GM21423 (cell line): ENCODE measurements around the gene OR56A3.

Source experiments
- ATAC-seq: cut with Tn5 transposase; IDR thresholded peaks from one replicate; pipeline ENCODE4 v1.9.1; 2021; ENCODE audit warnings: mild to moderate bottlenecking, moderate library complexity; ENCODE audit not compliant: unreplicated experiment

The OR56A3 gene

DNA sequence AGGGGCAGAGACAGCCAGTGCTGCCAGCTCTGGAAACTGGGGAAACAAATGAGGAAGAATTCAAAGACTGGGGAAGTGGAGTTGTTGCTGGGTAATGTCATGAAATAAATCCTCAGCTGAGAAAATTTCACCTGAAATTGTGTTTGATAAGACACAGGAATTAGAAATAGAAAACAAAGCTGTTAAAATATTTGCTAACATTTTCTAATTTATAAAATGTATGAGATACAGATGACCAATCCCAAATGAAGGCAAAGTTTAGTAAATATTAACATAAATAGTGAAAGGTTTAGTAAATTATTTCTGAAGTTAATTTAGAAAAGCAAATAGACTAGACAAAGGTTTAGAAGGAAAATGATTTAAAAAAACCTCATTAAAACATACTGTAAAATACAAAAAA lies 26.3 kb downstream of the OR56A3 start, which contains the start of gene OR56A5:
Gene OR56A5, minus strand, starts transcription at position 101 of the 400 bp plus-strand sequence. Its CDS starts 0 bp downstream, at position 101.
- ATAC-seq = no peak

DNA sequence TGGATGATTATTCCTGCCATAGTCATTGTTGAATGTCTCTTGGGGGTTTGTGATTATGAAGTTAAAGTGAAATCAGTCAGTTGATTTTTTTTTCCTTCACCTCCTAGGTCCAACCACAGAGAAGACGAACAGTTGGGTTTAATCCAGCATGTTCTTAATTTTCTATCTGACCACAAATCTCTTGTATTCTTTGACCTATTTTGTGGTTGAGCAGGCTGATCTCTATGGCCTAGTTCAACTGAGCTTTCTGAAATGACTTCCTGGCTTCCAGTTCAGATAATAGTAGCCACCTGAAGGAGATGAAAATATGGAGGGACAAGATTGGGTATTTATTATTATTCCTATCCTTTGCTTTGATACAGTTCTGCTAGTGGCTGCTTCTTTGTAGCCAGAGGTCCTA lies 31.5 kb downstream of the OR56A3 start:
- no peak for ATAC-seq

DNA sequence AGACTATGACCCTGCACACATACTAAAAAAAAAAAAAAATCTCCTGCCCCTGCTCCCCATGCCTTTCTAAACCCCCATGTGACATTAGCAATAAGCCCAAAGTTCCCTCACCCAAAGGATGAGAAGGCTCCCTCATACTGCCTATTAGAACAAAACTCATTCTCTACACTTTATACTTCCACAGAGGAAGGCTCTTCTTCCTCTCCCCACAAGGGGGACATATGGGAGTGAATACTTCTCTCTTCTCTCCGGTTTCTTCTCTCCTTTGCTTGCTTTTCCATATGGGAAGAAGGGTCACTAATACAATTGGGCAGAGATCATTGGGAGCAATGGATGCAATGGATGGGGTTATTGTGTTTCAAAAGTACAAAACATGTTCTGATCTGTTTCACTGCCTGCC lies 41.4 kb downstream of the OR56A3 start:
- ATAC-seq = no peak

DNA sequence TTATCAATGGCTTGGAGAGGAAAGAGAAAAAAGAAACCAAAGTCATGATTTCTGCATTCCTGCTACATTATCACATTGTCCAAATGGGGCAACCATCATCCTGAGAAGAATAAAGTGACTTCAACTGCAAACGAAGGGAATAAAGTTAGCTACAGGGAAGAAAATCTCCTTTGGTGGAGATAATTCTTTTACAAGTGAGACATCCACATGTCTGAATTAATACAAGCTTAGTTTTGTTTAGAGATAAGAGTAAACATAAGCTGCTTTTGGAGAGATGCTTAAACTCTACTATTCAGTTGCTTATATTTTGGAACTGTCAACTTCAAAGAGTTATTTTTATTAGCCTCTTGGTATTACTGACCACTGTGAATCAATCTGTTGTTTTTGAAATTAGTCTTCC lies 44.8 kb downstream of the OR56A3 start, which contains the start of gene OR52L1:
Gene OR52L1, minus strand, starts transcription at position 101 of the 400 bp plus-strand sequence. Its CDS starts 55 bp downstream, at position 46.
- no peak for ATAC-seq

DNA sequence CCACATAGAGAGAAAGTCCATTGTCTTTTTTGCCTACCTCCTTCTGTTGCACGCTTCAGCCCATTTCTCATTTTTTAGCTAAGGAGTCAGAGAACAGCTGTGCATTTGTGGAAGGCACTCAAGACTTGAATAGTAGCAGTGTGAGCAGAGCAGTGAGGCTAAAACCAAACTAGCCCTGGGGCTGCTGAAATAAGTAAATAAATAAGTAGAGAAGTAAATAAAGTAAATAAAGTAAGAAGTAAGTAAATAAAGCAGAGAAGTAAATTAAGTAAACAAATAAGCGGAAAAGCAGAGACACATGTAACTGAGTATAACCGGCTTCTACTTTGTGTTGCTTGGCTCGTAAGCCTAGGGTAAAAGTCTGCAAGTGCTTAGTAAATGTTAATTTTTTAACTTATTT lies 47.2 kb downstream of the OR56A3 start:
- ATAC-seq = no peak

DNA sequence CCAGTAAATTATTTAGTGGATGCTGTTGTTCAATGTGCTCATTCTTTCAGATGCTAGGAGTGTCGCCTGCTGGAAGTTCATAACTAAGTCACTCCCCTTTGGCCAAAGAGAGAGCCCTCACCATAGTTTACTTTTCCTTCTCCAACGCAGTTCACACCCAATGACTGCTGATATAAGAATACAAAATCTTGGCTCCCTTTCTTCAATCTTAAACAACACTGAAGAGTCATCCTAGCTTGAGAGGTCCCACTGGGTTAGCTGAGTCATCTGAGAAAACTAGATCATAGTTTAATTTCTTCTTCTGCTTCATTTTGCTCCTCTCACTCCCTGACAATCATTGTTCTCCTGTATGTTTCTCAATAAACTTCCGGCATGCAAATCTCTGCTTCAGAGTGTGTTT lies 50.1 kb downstream of the OR56A3 start:
- ATAC-seq = no peak

DNA sequence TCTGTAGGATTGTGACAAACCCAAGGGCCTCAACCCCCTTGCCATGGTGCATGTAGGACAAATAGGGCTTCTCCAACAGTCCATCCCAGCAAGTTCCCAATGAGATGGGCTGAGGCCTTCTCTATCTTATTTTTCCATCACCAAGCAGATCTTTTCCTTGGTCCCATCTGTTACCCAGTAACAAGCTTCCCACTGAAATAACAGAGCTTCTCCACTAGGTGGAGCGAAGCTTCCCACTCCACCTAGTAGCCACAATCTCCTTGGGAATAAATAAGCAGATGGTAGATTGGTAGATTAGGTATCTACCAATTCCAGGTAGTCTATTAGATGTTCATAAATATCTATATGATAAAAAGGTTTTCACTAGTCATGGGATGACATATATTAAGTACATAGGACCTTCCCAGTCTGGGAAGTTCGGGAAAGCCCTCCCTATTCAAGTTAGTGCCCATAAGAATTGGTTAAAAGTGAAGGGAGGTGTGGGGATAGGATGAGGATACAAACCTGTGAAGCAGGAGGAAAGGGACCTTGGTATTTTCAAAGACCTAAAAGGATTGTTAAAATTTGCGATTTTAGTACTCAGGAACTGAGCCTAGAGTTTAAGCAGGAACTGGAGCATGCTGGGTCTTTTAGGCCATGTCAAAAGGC lies 50.7 kb downstream of the OR56A3 start:
- no peak for ATAC-seq

DNA sequence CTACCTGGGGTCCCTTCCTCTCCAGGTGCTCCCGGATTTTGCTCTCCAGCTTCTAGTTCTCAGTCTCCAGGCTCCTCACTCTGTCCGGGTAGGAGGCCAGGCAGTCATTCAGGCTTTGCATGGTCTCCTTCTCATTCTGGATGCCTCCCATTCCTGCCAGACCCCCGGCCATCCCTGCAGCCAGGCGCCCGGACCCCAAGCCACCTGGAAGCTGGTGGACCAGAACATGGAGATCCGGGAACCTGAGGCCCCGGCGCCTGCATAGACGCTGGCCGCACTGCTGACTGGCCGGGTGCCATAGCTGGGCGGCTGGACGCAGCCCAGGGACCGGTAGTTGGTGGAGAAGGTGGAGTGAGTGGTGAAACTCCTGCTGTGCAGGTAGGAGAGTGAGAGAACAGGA lies 52.7 kb downstream of the OR56A3 start:
- ATAC-seq = no peak
